ENCODE measurements around the gene CHN1. TPM values are rescaled to one million over a fixed set of nuclear protein-coding genes. Genes with fewer than 3 reads are reported as not detected.

The CHN1 gene
- total RNA-seq, 2 donors from 2014 or later: 16.5 to 16.6 TPM

GRCh38 chr2:175007510-175007909, 2.3 kb upstream of the CHN1 start:
- H3K9me3 ChIP-seq (ENCODE audit: control insufficient read depth, low read length, poor library complexity, severe bottlenecking): no peaks in the 10 kb centered on the region
- H3K4me3 Mint-ChIP-seq: no peak overlapping the region
- H3K4me1 Mint-ChIP-seq: peaks cover 6% of the 10 kb centered on the region
- DNase-seq: no peak
- ATAC-seq: no peak
- no peak overlapping the region for H3K27ac Mint-ChIP-seq
- H3K36me3 Mint-ChIP-seq (ENCODE audit: low read depth): no peaks in the 10 kb centered on the region
- H3K27me3 Mint-ChIP-seq: peaks cover 9% of the 10 kb centered on the region

DNA sequence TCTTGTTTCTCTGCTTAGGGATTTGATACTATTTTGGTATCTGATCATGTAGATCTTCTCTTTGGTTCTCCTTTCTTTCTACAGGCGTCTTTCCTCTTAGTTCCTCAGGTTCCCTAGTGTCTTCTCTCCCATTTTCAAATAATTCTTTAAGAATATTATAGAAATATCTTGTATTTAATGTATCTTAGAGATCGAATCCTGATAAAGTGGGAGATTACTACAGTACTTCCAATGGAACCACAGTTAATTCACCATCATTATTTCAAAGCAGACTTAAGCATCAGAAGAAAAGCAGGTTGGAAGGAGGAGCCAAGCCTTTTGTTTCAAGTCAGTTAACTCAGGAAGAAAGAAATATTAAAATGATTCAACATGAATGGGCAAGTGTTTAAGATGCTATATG, 1.1 kb upstream of the CHN1 start:
- H3K9me3 ChIP-seq (ENCODE audit: control insufficient read depth, low read length, poor library complexity, severe bottlenecking): no peaks in the 10 kb centered on the region
- H3K27ac Mint-ChIP-seq: no peak overlapping the region
- peak overlapping the region; percentile 75 for H3K4me3 Mint-ChIP-seq
- peaks cover 6% of the 10 kb centered on the region for H3K4me1 Mint-ChIP-seq
- DNase-seq (no peak), ATAC-seq (no peak)
- H3K36me3 Mint-ChIP-seq (ENCODE audit: low read depth): no peaks in the 10 kb centered on the region
- H3K27me3 Mint-ChIP-seq: peaks cover 18% of the 10 kb centered on the region

- ATAC-seq: peak; percentile 27
- no peaks in the 10 kb centered on the region for H3K36me3 Mint-ChIP-seq (ENCODE audit: low read depth)
- peaks cover 6% of the 10 kb centered on the region for H3K4me1 Mint-ChIP-seq
- no peaks in the 10 kb centered on the region for H3K9me3 ChIP-seq (ENCODE audit: control insufficient read depth, low read length, poor library complexity, severe bottlenecking)
- H3K4me3 Mint-ChIP-seq: peak overlapping the region; percentile 75
- peaks cover 23% of the 10 kb centered on the region for H3K27me3 Mint-ChIP-seq
- no peak for DNase-seq
- no peak overlapping the region for H3K27ac Mint-ChIP-seq
Measured at GRCh38 chr2:175005733-175006264, 618 bp upstream of the CHN1 start.

- H3K4me3 Mint-ChIP-seq: peak overlapping the region; percentile 92
- H3K27me3 Mint-ChIP-seq: peaks cover 25% of the 10 kb centered on the region
- peak overlapping the region; percentile 54 for H3K27ac Mint-ChIP-seq
- H3K4me1 Mint-ChIP-seq: peaks cover 6% of the 10 kb centered on the region
- no peaks in the 10 kb centered on the region for H3K9me3 ChIP-seq (ENCODE audit: control insufficient read depth, low read length, poor library complexity, severe bottlenecking)
- no peaks in the 10 kb centered on the region for H3K36me3 Mint-ChIP-seq (ENCODE audit: low read depth)
- no peak for ATAC-seq
- no peak for DNase-seq
Measured at GRCh38 chr2:175004730-175004979, 526 bp downstream of the CHN1 start.

DNA sequence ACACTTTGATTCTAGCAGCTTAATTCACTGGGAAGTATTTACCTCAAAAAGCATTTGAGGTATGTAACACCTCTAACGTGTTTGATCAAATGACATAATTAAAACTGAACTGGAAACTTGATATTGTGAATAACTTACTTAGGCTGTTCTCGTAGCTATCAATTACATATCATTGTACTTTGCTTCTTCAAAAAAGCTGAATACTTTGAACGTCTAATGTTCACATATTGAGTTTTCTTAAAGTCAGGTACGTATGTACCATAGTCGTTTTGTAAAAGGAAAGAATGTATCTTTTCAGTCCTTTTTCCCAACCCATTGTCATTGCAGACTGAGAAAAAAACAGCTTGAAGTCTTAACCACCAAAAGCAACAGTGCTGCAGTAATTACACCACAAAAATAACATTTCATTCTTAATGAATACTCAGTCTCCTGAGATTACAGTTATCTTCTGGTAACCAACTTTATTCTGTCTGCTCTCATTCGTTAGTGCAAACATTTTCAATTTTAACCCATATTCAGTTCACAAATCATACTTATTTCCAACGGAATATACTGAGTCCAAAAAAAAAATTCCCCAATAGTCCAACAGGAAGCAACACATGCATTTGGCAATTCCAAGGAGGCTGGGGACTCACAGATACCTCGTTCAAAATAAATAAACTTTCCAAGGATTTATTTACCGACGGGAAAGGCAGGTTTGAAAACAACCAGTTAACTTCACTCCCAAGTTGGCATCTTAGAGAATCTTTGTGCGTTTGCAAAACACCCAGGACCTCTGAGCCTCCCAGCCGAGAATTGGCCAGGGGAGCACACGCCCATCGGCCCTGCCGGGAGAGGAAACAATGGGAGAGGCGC, 1.1 kb downstream of the CHN1 start:
- Mint-ChIP-seq H3K4me1 (peaks cover 6% of the 10 kb centered on the region), H3K4me3 (peak overlapping the region; percentile 92), H3K27me3 (peaks cover 25% of the 10 kb centered on the region), H3K36me3 (ENCODE audit: low read depth) (no peaks in the 10 kb centered on the region), H3K27ac (peak overlapping the region; percentile 54)
- ATAC-seq: peak; percentile 2
- H3K9me3 ChIP-seq (ENCODE audit: control insufficient read depth, low read length, poor library complexity, severe bottlenecking): no peaks in the 10 kb centered on the region
- DNase-seq: no peak

GRCh38 chr2:175002547-175003274, 2.5 kb downstream of the CHN1 start:
- H3K27me3 Mint-ChIP-seq: peaks cover 21% of the 10 kb centered on the region
- H3K4me3 Mint-ChIP-seq: no peak overlapping the region
- no peak overlapping the region for H3K27ac Mint-ChIP-seq
- no peaks in the 10 kb centered on the region for H3K36me3 Mint-ChIP-seq (ENCODE audit: low read depth)
- DNase-seq: no peak
- no peaks in the 10 kb centered on the region for H3K9me3 ChIP-seq (ENCODE audit: control insufficient read depth, low read length, poor library complexity, severe bottlenecking)
- no peak for ATAC-seq
- peaks cover 6% of the 10 kb centered on the region for H3K4me1 Mint-ChIP-seq

- Mint-ChIP-seq H3K36me3 (ENCODE audit: low read depth) (peaks cover 5% of the 10 kb centered on the region), H3K4me1 (peaks cover 9% of the 10 kb centered on the region), H3K27ac (no peak overlapping the region), H3K27me3 (peaks cover 27% of the 10 kb centered on the region), H3K4me3 (no peak overlapping the region)
- DNase-seq (no peak), ATAC-seq (no peak)
- H3K9me3 ChIP-seq (ENCODE audit: control insufficient read depth, low read length, poor library complexity, severe bottlenecking): no peaks in the 10 kb centered on the region
Measured at GRCh38 chr2:175001566-175001965, 3.6 kb downstream of the CHN1 start.

DNA sequence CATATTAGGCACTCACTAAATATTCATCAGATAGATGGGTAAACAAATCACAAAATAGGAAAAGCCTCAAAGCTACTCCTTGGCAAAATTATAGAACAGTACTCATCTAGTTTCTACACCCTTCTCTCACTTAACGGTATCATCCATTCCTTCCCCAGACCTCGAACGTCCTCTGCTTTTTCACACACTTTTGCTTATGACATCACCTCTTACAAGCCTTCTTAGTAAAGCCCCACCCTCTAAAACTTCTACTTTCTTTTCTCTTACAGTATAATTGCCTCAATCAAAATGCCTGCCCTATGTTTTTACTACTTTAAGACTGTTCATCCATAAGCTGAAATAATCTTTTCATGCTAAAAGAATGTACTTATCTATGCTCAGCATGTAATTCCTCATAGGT, 8.1 kb downstream of the CHN1 start:
- Mint-ChIP-seq H3K27ac (peak overlapping the region; percentile 75), H3K4me1 (peaks cover 7% of the 10 kb centered on the region), H3K27me3 (peaks cover 47% of the 10 kb centered on the region), H3K4me3 (no peak overlapping the region), H3K36me3 (ENCODE audit: low read depth) (peaks cover 10% of the 10 kb centered on the region)
- H3K9me3 ChIP-seq (ENCODE audit: control insufficient read depth, low read length, poor library complexity, severe bottlenecking): no peaks in the 10 kb centered on the region
- no peak for ATAC-seq
- no peak for DNase-seq

DNA sequence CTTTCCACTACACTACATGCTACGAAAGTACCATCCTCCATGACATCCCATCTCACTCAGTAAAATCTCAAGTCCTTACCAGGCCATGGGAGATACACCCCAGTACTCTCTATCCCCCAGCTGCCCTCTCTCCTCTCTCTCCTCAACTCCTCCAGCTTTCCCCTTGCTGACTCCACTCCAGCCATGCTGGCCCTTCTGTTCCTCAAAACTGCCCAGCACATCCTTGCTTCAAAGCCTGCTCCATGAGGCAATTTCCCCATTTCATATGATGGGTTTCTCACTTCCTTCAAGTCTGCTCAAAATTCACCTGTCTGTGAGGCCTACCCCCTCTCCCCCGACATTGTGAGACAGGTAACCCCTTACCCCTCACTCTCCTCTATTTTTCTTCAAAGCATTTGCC, 8.6 kb downstream of the CHN1 start:
- H3K9me3 ChIP-seq (ENCODE audit: control insufficient read depth, low read length, poor library complexity, severe bottlenecking): no peaks in the 10 kb centered on the region
- H3K27ac Mint-ChIP-seq: peak overlapping the region; percentile 75
- H3K4me3 Mint-ChIP-seq: no peak overlapping the region
- ATAC-seq: no peak
- peaks cover 47% of the 10 kb centered on the region for H3K27me3 Mint-ChIP-seq
- H3K36me3 Mint-ChIP-seq (ENCODE audit: low read depth): peaks cover 12% of the 10 kb centered on the region
- DNase-seq: no peak
- H3K4me1 Mint-ChIP-seq: peaks cover 7% of the 10 kb centered on the region

- no peak overlapping the region for H3K4me3 Mint-ChIP-seq
- peaks cover 13% of the 10 kb centered on the region for H3K4me1 Mint-ChIP-seq
- ATAC-seq (no peak), DNase-seq (no peak)
- no peak overlapping the region for H3K27ac Mint-ChIP-seq
- H3K27me3 Mint-ChIP-seq: peaks cover 38% of the 10 kb centered on the region
- H3K9me3 ChIP-seq (ENCODE audit: control insufficient read depth, low read length, poor library complexity, severe bottlenecking): no peaks in the 10 kb centered on the region
- H3K36me3 Mint-ChIP-seq (ENCODE audit: low read depth): peaks cover 12% of the 10 kb centered on the region
Measured at GRCh38 chr2:174994381-174994780, 10.8 kb downstream of the CHN1 start.

- no peak for ATAC-seq
Measured at GRCh38 chr2:174992886-174993285, 12.3 kb downstream of the CHN1 start.

DNA sequence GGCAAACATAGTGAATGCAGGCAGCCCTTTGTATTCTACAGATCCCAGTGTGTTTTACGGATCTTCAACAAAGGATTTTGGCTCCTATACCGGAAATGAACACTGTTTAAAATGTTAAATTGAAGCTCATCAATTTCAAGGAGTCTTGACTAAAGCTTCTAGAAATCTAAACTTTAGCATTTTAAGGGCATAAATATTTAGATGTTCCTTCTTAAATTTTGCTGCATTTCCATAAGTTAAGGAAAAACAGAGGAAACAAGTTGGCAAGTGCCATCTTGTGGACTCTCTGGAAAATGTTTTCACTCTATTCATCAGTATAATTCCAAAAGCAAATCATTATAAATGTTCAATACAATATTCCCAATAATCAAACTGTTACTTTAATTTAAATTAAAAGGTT, 19.6 kb downstream of the CHN1 start:
- no peaks in the 10 kb centered on the region for H3K9me3 ChIP-seq (ENCODE audit: control insufficient read depth, low read length, poor library complexity, severe bottlenecking)
- peaks cover 6% of the 10 kb centered on the region for H3K4me1 Mint-ChIP-seq
- H3K36me3 Mint-ChIP-seq (ENCODE audit: low read depth): no peaks in the 10 kb centered on the region
- ATAC-seq: no peak
- DNase-seq: no peak
- no peak overlapping the region for H3K27ac Mint-ChIP-seq
- H3K4me3 Mint-ChIP-seq: no peak overlapping the region
- no peaks in the 10 kb centered on the region for H3K27me3 Mint-ChIP-seq

More at GRCh38 chr2:174992886-174993285, 12.3 kb downstream of the CHN1 start:
- no peak for DNase-seq
- Mint-ChIP-seq H3K4me1 (peaks cover 13% of the 10 kb centered on the region), H3K36me3 (ENCODE audit: low read depth) (peaks cover 12% of the 10 kb centered on the region), H3K27me3 (peaks cover 38% of the 10 kb centered on the region), H3K4me3 (no peak overlapping the region), H3K27ac (no peak overlapping the region)
- no peaks in the 10 kb centered on the region for H3K9me3 ChIP-seq (ENCODE audit: control insufficient read depth, low read length, poor library complexity, severe bottlenecking)

- Mint-ChIP-seq H3K36me3 (ENCODE audit: low read depth) (no peaks in the 10 kb centered on the region), H3K4me1 (no peaks in the 10 kb centered on the region), H3K4me3 (no peak overlapping the region), H3K27me3 (no peaks in the 10 kb centered on the region), H3K27ac (peak overlapping the region; percentile 27)
- ATAC-seq: no peak
- no peak for DNase-seq
- no peaks in the 10 kb centered on the region for H3K9me3 ChIP-seq (ENCODE audit: control insufficient read depth, low read length, poor library complexity, severe bottlenecking)
Measured at GRCh38 chr2:174984561-174984960, 20.6 kb downstream of the CHN1 start.
